Breast epithelium (tissue), 3 donors: Measurements from ENCODE around the gene PLEKHN1.

Source experiments
- CTCF ChIP-seq, 3 donors: fragments of 450-650 bp; IDR thresholded peaks; one replicate each; pipeline ENCODE4 v1.5.1; 2016 to 2017; ENCODE audit warnings: antibody characterized with exemption in 3 of 3, mild to moderate bottlenecking in 3 of 3, moderate library complexity in 3 of 3
- POLR2A ChIP-seq: fragments of 450-650 bp; IDR thresholded peaks from one replicate; pipeline ENCODE4 v1.6.1; 2016; ENCODE audit warnings: antibody characterized with exemption, mild to moderate bottlenecking, moderate library complexity
- POLR2AphosphoS5 ChIP-seq, 3 donors: sonication (generic); formaldehyde crosslinking; IDR thresholded peaks; one replicate each; pipeline ENCODE4 v1.6.1; 2017; ENCODE audit warnings: antibody characterized with exemption in 3 of 3

- TF ChIP-seq CTCF (IDR thresholded peaks at IDR 0.05) (no peak), POLR2A (no peak), POLR2AphosphoS5 (IDR thresholded peaks at IDR 0.05) (no peak)
These were observed 16.0 kb upstream of the PLEKHN1 start for GRCh38 chr1:950268-950667.
